Measurements from ENCODE around the gene BCL2L2.

BCL2L2 gene

DNA sequence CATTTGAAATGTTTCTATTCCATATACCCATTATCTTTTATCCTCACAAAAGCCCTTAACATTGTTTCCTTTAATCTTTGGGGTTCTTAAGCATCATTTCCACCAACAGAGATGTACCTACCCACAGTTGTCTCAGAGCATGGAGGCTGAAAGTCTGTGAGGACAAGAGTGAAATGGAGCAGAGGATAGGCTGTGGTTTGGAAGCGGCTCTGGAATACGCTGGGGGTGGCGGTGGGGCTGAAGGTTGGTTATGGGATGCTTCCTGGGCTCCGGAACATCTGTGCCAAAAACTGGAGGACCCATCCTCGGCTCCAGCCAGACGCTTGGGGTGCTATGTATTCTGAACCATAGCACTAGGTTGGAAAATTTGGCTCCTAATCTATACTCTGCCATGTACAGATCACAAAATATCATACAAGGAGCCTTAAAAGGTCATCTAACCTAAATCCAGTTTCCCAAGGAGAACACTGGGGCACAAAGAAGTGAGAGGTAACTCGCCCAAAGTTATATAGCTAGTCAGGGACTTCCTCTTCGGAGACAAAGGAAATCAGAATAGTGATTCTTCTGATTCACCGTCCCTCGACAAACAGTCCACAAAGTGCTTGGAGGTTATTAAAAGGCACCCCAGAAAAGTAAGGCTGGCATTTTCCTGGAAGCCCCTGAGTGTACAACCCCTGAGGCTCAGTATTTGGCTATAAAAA is 6.5 kb upstream of the BCL2L2 start:
- peak in 1 of 3 experiments; percentile 60 for DNase-seq

DNA sequence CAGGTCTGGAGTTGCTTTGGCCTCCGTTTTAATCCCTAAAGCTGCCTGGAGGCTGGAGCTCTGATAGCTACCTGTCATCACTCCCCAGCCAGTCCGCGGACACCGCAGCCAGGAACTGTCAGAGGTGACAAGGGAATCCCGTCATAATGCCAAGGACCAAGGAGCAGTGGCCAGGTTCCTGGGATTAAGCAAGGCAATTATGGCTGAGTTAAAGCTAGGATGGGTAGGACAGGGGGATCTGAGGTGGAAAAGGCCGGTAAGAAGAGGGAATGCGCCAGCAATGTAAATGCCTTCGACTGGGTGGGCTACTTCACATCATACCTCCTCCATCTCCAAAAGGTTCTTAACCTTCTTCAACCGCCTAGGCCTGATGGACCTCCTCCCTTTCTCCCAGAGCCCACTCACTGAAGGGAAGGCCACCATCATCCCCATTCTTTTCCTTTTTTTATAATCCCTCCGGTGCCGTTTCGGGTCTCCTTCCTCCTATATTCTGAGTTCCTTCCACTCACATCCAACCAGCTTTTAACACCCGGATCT is 5.9 kb upstream of the BCL2L2 start:
- peak; percentile 40 to 77 (median 67) for DNase-seq

DNA sequence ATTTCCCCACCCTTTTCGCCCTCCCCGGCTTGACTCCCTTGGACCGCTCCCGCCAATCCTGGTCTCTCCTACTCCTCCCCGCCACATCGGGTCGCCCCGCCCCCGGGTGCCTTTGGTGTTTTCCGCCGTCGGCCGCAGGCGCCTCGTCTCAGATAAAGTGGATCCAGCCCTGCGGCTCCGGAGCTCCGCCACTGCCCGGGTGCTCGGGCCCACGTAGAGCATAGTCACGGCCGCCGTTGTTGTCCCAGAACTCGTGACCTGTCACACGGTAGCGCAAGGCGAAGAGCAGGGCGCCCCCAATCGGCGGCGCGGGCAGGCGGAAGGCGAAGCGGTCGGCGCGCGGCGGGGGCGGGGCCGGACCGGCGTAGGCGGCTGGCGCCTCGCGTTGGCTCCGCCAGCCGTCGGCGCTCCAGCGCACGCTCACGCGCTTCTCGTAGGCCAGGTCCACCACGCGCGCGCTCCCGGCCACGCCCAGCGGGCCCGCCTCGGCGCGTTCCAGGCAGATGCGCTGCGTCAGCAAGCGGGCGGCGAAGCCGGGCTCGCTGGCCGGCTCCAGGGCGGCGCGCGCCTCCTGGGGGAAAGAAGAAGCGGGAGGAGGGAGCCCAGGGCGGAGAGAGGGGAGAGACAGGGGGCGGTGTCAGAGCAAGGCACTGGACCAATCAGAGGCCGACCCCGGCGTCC is 5.2 kb upstream of the BCL2L2 start:
- DNase-seq = peak; percentile 99 to 100 (median 99)

DNA sequence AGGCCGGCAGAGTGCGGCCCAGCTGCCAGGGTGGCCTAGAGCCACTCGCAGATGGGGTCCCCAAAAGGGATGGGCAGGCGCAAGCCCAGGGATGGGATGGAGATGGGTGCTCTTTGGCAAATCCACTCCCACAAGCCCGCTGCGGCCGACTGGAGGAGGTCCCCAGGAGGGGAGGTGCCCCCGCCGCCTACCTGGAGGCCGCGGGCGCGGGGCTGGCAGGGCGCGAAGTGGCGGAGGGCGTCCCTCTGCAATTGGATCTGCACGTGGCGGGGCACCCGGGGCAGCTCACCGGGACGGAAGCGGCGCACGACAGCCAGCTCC is 4.7 kb upstream of the BCL2L2 start:
- DNase-seq = peak in 1 of 3 experiments; percentile 96

DNA sequence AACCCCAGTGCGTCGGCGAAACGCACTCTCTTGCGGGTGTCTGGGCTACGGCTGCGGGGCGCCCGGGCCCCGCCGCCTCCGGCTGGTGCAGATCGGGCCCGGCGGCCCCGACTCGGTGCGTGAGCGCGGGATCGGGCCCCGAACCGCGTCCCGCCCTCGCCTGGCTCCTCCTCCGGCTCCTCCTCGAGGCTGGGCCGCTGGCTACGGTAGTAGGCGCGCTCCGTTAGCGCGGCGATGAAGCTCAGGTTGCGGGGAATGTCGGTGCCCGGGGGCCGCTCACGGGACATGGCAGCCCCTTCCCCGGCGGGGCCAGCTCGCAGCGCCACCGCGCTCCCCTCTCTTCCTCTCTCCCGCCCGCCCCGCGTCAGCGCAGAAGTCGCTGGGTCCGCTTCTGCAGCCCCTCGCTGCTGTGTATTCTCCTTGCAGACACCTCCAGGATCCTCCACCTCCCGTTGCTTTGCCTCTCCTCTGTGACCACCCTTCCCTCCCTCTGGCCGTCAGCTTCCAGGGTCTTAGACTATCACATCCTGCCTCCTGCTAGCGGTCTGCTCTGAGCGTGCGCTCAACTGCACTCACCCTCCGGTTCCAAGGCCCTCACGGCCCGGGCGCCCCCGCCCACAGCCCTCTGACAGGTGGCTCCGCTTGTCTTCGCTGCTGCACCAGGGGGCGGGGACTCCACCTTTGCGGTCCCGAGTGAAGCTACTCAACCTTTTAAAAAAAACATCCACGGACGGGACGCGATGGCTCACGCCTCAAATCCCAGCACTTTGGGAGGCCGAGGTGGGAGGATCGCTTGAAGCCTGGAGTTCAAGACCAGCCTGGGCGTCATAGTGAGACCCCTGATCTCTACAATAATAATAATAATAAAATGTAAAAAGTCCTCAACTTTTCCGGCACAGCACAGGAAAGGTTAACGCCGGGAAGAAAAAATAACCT is 4.1 kb upstream of the BCL2L2 start, which contains the start of gene PPP1R3E:
Gene PPP1R3E, minus strand, starts transcription at position 570 of the 936 bp plus-strand sequence. Its CDS starts 283 bp downstream, at position 287.
- DNase-seq = peak; percentile 83 to 92 (median 91)

DNA sequence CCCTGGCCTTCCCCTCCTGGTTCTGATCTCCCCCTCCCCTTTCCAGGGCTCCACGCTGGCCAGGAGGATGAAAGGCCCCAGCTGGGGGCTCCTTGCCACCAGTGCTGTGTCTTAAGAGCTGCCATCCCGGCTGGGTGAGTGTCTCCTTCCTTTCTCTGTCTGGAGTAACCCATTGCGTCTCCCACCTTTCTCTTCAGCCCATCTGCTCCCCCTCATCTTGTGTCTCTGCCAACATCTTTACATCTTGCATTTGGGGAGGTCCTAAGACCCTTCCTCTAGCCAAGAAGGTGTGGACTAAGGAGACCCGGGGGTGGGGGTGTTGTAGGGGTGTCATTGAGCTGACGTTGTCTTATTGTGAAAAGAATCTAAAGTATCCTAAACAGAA is 505 bp downstream of the BCL2L2 start:
- DNase-seq = no peak

DNA sequence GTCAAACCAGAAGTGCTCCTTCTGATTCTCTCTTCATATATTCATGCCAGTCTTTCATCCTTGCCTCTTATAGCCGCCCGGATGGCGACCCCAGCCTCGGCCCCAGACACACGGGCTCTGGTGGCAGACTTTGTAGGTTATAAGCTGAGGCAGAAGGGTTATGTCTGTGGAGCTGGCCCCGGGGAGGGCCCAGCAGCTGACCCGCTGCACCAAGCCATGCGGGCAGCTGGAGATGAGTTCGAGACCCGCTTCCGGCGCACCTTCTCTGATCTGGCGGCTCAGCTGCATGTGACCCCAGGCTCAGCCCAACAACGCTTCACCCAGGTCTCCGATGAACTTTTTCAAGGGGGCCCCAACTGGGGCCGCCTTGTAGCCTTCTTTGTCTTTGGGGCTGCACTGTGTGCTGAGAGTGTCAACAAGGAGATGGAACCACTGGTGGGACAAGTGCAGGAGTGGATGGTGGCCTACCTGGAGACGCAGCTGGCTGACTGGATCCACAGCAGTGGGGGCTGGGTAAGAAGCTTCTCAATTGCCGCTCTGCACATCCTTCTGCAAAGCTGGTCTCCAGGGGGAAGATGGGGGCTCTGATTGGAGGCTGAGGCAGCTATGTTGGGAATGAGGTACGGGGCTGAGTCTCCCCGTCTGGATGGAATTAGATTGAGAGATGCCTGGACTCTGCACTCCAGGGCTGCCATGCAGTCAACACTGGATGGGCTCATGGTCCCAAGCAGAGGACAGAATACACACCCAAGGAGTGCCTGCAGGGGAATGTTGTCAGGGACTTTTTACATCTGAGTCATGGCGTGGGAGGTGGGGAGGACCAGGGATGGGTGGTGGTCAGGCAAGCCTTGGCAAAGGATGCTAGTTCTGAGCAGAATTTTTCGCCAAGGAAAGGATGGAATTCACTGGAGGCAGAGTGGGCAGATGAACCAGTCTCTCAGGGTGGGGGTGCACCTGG is 1.3 kb downstream of the BCL2L2 start:
- DNase-seq = no peak

DNA sequence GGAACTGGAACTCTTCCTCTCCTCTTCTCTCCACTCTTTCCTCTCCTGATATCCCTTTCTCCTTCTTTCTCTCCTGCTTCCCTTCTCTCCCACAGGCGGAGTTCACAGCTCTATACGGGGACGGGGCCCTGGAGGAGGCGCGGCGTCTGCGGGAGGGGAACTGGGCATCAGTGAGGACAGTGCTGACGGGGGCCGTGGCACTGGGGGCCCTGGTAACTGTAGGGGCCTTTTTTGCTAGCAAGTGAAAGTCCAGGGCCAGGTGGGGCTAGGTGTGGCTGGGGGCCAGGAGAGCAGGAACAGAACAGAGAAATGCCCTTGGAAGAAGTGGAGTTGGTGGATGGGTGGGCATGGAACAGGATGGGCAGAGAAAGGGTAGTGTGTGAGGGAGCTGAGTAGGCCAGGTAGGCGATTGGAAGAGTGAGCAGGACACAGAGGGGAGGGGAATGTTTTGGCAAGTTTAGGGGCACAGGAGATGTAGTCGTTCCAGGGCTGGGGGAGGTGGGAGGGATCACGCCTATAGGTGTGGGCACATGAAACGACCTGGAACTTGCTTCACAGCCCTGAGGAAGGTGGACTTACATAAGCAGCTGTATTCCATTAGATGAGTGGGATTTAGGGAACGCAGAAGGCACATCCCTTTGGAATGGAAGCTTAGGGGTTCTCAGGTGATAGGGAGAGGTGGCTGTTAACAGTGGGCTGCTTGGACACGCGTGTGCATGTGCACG is 2.2 kb downstream of the BCL2L2 start:
- DNase-seq = no peak

DNA sequence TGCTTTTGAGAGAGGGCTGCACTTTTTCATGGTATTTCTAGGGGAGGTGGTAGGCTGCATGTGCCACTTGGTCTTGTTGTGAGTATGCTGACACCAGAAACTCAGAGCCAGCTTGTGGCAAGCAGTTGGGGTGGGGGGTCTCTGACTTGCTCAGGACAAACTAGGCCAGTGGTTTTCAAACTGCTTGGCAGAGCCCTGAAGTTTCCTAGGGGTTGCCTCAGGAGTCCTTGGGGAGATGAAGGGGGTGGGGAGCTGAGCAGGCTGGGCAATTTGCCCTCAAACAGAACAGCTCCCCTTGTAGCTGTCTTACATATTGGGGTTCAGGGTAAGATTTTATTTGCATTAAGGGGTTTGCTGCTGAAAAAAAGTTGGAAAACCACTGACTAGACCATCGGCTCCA is 3.9 kb downstream of the BCL2L2 start:
- DNase-seq = no peak

DNA sequence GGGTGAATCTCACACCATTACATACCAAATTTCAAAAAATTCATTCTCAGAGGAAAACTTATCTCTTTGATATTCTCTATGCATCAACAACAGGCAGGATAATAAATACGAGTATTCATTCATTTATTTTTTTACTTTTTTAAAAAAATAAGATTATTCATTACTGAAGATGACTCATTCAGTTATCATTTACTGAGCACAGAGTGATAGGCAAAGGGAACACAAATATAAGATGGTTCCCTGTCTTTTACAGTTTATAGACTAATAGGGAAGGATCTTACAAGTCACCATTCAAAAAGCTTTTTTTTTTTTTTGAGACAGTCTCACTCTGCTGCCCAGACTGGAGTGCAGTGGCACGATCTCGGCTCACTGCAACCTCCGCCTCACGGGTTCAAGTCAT is 9.7 kb downstream of the BCL2L2 start:
- DNase-seq = no peak

DNA sequence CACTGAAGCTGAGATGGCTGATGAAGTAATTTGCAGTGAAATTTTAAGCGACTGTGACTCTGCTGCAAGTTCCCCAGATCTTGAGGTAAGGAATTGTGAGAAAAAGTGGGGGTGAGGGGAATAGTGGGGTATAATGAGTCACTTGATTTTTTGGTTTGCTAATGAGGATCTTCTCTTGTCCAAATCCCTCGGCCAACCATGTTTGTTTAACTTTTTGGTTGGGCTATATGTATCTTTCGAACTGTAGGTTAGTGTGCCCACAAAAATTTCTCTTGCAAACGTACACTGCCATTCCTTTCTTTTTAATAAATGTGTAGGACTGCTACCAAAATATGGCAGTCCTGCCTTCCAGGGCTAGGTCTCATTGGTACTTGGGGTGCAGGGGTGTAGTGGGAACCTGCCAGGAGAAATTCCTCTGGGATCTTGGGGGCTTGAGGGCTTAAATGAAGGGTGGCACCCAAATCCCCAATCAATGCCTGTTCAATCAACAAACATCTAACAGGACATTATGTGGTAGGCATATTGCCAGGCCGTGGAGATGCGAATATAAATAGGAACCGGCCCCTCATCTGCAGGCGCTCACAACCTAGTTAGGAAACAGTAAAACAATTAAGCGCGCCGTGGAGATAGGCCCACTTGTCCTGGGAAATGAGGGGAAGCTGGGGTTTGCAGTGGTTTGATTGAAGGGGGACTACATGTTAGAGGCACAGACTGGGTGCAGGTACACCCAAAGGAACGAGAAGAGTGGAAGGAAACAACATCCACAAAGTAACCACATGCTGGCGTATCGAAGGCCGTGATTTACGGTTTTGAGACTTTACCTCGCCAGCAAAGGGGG is 13.3 kb downstream of the BCL2L2 start:
- no peak for DNase-seq

DNA sequence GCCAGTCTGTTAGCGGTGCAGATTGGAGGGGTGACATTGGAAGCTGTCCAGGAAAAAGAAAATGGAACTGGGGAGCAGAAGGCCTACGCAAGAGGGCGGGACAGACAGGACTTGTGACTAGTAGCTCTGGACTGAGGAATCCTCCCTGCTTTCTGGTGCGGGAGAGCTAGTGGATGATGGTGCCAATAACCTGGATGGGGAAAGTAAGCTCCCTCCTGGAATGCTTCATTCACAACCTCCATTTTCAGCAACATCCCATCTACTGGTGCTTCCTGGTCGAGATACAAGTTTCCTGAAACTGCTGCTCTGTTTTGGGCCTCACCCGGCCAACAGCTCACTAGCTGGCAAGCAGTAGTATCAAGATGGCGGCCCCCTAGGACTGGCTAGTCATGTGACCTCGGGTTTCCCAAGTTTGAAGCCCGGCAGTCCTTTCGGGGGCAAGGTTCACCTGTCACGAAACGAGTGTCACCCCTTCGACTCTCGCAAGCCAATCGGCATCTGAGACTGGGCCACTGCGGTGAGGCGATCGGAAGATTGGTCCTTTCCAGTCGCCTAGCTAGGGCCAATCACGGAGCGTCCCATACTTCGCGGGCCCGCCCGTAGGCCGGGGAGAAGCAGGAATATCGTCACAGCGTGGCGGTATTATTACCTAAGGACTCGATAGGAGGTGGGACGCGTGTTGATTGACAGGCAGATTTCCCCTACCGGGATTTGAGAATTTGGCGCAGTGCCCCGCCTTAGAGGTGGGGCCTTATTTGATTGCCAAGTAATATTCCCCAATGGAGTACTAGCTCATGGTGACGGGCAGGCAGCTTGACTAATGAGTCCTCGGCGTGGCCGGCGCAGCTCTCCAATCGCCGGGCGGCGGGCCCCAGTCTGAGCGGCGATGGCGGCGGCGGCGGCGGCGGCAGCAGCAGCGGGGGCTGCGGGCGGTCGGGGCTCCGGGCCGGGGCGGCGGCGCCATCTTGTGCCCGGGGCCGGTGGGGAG is 14.2 kb downstream of the BCL2L2 start, which contains the start of gene PABPN1:
Gene PABPN1, plus strand, starts transcription at position 874 of the 988 bp plus-strand sequence. Its CDS starts 13 bp downstream, at position 887.
- DNase-seq = peak; percentile 100

DNA sequence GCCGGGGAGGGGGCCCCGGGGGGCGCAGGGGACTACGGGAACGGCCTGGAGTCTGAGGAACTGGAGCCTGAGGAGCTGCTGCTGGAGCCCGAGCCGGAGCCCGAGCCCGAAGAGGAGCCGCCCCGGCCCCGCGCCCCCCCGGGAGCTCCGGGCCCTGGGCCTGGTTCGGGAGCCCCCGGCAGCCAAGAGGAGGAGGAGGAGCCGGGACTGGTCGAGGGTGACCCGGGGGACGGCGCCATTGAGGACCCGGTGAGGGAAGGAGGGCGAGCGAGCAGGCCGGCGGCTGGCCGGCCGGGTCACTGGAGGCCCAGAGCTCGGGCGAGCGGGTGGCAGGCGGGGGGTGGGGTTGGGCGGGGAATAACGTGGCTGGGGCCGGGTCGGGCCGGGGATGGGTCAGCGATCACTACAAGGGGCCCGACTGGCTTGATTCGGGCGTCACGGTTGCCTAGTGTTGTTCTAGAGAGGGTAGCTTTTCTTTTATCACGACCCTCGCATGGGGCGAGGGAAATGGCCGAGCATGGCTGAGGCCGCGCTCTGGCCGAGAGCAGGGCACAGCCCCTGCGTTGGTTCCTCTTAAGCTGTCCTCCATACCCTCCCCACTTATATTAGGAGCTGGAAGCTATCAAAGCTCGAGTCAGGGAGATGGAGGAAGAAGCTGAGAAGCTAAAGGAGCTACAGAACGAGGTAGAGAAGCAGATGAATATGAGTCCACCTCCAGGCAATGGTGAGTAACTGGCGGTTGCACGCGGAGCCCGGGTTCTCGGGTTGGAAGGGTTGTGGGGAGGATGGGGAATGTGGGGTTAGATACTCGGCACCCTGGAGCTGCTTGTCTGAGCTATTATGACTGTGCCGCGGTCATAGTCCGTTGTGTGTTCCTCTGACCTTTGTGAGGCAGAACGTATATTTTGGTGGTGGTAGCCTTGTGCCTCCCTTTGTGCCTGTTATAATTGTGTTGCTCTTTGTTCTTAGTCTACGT is 15.2 kb downstream of the BCL2L2 start:
- peak in 2 of 3 experiments; percentile 68 to 77 for DNase-seq

DNA sequence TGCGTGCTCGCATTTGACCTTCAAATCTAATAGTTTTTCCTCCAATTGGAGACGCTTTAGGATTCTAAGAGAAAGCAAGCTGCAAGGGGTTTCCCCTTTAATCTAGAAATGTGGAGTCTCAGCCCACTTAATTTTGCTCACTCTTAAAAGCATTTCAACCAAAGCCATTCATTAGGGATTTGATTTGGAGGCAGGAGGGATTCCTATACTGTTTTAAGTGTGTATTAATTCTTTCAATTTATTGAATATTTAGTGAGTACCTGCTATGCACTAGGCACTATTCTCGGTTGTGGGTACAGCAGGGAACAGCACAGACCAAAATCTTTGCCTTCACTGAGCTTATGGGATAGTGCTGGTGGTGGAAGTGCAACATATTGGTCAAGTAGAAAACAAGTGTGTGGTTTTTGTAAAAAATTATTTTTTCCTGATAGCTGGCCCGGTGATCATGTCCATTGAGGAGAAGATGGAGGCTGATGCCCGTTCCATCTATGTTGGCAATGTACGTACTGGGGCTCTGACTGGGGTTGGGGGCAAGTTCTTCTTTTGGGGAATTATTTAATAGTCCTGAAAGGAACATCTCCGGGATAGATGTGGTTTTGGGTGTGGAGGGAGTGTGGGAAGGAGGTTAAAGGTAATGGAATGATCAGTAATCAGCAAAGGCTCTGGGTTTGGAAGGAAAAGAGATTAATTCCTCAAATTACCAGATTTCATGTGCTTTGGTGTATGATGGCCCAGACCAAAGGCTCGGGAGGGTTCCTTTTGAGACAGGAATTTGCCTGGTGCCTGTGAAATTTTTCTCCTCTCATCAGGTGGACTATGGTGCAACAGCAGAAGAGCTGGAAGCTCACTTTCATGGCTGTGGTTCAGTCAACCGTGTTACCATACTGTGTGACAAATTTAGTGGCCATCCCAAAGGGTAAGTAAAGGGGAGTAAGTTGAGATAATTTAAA is 16.2 kb downstream of the BCL2L2 start:
- DNase-seq = no peak

DNA sequence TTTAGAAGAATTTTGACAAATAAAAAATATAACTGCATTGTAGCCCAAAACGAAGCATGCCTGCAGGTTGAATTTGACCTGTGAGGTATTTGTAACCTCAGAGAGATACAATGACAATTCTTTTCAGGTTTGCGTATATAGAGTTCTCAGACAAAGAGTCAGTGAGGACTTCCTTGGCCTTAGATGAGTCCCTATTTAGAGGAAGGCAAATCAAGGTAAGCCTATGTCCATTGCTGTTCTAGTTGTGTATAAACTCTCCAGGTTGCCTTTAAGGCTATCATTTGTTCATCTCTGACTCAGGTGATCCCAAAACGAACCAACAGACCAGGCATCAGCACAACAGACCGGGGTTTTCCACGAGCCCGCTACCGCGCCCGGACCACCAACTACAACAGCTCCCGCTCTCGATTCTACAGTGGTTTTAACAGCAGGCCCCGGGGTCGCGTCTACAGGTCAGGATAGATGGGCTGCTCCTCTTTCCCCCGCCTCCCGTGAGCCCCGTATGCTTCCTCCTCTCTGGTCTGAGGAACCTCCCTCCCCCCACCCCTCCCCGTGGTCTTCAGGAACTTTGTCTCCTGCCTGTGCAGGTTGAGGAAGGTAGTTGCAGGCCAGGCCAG is 17.3 kb downstream of the BCL2L2 start:
- DNase-seq = no peak

DNA sequence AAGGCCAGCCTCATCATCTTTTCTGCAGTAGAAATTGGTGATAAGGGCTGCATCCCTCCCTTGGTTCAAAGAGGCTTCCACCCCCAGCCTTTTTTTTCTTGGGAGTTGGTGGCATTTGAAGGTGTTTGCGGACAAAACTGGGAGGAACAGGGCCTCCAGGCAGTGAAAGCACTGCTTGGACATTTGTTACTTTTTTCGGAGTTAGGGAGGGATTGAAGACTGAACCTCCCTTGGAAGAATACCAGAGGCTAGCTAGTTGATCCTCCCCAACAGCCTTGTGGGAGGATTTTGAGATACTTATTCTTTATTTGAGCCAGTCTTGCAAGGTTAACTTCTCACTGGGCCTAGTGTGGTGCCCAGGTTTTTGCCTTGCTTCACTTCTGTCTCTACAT is 17.8 kb downstream of the BCL2L2 start:
- DNase-seq = no peak
